ENCODE measurements around the gene CSTB. TPM values are rescaled to one million over a fixed set of nuclear protein-coding genes. Genes with fewer than 3 reads are reported as not detected.

The CSTB gene
- total RNA-seq, 2 donors from 2014 or later = 30.7 to 32.3 TPM

DNA sequence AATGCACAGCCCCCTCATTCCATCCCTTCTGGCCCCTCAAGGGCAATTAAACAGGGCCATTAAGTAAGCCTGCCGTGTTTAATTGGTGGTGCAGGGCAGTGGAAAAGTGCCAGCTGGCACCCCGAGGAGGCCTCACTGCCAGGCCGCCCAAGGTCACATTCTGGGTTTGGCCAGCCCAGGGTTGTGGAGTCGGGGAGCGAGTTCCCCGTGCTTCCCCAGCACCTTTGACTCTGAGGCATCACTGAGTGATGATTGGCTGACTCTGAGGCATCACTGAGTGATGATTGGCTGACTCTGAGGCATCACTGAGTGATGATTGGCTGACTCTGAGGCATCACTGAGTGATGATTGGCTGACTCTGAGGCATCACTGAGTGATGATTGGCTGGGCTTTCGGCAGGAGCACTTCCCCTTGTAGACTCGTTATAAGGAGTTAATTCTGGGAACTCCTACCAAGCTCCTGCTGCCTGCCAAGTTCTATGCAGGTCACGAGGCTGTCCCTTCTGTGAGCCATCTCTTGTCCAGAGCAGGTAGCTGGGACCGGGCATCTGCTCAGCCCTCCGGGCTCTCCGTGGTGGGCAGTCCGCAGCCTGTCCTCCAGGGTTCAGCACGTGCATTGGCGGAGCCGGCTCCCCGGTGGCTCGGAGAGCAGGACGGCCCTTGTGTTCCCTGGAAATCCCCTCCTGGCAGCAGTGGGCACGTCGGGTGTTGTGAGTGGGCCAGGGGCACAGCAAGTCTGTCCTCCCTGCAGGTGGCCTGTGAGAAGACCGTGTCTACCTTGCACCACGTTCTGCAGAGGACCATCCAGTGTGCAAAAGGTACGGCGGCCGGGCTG lies 20.9 kb downstream of the CSTB start:
- ATAC-seq (replicated peaks in 1 of 2) (no peak), DNase-seq (no peak)
- Mint-ChIP-seq H3K9me3 (no peaks in the 10 kb centered on the region), H3K4me1 (ENCODE audit: low read depth) (no peaks in the 10 kb centered on the region), H3K27ac (no peak overlapping the region), H3K27me3 (ENCODE audit: low read depth) (no peaks in the 10 kb centered on the region), H3K4me3 (no peak overlapping the region), H3K36me3 (ENCODE audit: insufficient read depth in 2 of 2) (peaks cover 4 to 15% of the 10 kb centered on the region in 2 donors)

GRCh38 chr21:43753439-43753799 lies 22.7 kb downstream of the CSTB start:
- Mint-ChIP-seq H3K36me3 (ENCODE audit: insufficient read depth in 2 of 2) (peaks cover 4 to 12% of the 10 kb centered on the region in 2 donors), H3K4me3 (no peak overlapping the region), H3K27me3 (ENCODE audit: low read depth) (no peaks in the 10 kb centered on the region), H3K9me3 (no peaks in the 10 kb centered on the region), H3K27ac (no peak overlapping the region), H3K4me1 (ENCODE audit: low read depth) (no peaks in the 10 kb centered on the region)
- no peak for ATAC-seq (replicated peaks in 1 of 2)
- no peak for DNase-seq

DNA sequence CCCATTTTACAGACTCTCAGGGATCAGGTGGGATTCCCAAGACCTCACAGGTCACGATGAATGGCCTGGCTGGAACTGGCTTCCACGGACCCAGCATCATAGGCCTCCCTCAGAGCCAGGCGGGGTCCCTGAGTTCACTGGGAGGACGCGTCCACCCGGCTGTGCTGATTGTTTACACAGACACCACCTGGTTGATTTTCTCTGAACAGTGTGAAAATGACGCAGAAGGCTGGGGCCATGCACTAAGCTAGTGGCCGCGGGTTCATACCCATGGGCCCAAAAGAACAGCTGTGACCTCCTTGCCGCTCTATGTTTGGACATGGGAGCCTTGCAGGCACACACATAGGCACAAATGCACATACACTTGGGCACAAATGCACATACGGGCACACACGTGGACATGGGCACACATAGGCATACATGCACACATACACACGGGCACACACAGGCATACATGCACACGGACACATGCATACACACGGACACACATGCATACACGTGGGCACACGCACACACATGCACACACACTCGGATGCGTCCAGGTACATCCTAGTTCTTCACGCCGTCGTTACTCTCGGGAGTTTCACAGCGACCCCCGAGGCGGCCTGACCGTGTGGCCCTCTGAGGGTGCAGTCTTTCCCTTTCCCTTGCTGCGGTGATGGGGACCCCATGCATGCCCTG lies 23.2 kb downstream of the CSTB start:
- Mint-ChIP-seq H3K4me3 (no peak overlapping the region), H3K9me3 (no peaks in the 10 kb centered on the region), H3K36me3 (ENCODE audit: insufficient read depth in 2 of 2) (peaks cover 4 to 11% of the 10 kb centered on the region in 2 donors)

DNA sequence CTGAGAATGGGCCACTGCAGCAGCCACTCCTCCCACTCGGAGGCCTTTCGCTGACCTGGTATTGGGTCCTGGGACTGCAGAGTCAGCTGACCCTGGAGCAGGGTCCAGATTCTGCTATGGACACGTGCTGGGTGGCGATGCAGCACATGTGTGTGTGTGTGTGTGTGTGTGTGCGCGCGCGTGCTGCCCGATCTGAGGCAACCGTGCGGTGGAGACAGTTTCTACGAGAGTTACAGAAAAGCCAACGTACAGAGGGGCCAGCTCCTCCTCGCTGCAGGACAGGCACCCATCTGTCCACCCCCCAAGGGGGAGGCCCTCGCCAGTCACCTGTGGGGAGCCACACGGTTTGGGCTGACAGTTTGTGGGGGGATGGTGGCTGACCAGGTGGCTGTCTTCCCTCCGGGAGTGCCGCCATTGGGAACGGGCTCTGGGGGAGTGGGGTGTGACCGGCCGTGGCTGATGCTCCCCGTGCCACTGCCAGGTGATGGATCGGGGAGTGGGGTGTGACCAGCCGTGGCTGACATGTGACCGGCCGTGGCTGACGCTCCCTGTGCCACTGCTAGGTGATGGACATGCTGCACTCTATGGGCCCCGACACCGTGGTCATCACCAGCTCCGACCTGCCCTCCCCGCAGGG lies 24.0 kb downstream of the CSTB start:
- Mint-ChIP-seq H3K4me3 (no peak overlapping the region), H3K36me3 (ENCODE audit: insufficient read depth in 2 of 2) (peaks cover 4 to 11% of the 10 kb centered on the region in 2 donors), H3K27ac (no peak overlapping the region), H3K4me1 (ENCODE audit: low read depth) (no peaks in the 10 kb centered on the region), H3K9me3 (no peaks in the 10 kb centered on the region), H3K27me3 (ENCODE audit: low read depth) (no peaks in the 10 kb centered on the region)
- ATAC-seq (replicated peaks in 1 of 2) (no peak), DNase-seq (no peak)

More for the DNA sequence above, 23.2 kb downstream of the CSTB start:
- Mint-ChIP-seq H3K27me3 (ENCODE audit: low read depth) (no peaks in the 10 kb centered on the region), H3K27ac (no peak overlapping the region), H3K4me1 (ENCODE audit: low read depth) (no peaks in the 10 kb centered on the region)
- ATAC-seq (replicated peaks in 1 of 2) (no peak), DNase-seq (no peak)

- no peaks in the 10 kb centered on the region for H3K4me1 Mint-ChIP-seq (ENCODE audit: low read depth)
Observed at GRCh38 chr21:43750339-43751033, 25.6 kb downstream of the CSTB start.

GRCh38 chr21:43749651-43750262 lies 26.4 kb downstream of the CSTB start:
- Mint-ChIP-seq H3K27me3 (ENCODE audit: low read depth) (no peaks in the 10 kb centered on the region), H3K27ac (no peak overlapping the region), H3K4me3 (no peak overlapping the region), H3K9me3 (no peaks in the 10 kb centered on the region), H3K4me1 (ENCODE audit: low read depth) (no peaks in the 10 kb centered on the region), H3K36me3 (ENCODE audit: insufficient read depth in 2 of 2) (peaks cover 5 to 12% of the 10 kb centered on the region in 2 donors)
- DNase-seq (no peak), ATAC-seq (replicated peaks in 1 of 2) (no peak)

More at GRCh38 chr21:43750339-43751033, 25.6 kb downstream of the CSTB start:
- no peak for DNase-seq
- H3K36me3 Mint-ChIP-seq (ENCODE audit: insufficient read depth in 2 of 2) = peaks cover 4 to 8% of the 10 kb centered on the region in 2 donors
- no peaks in the 10 kb centered on the region for H3K27me3 Mint-ChIP-seq (ENCODE audit: low read depth)
- no peak overlapping the region for H3K27ac Mint-ChIP-seq
- H3K9me3 Mint-ChIP-seq = no peaks in the 10 kb centered on the region
- no peak for ATAC-seq (replicated peaks in 1 of 2)
- H3K4me3 Mint-ChIP-seq = no peak overlapping the region

GRCh38 chr21:43748622-43749021 lies 27.5 kb downstream of the CSTB start:
- ATAC-seq (replicated peaks in 1 of 2) (no peak), DNase-seq (no peak)
- Mint-ChIP-seq H3K36me3 (ENCODE audit: insufficient read depth in 2 of 2) (peaks cover 6 to 8% of the 10 kb centered on the region in 2 donors), H3K4me3 (no peak overlapping the region), H3K9me3 (no peaks in the 10 kb centered on the region), H3K27me3 (ENCODE audit: low read depth) (no peaks in the 10 kb centered on the region), H3K27ac (no peak overlapping the region), H3K4me1 (ENCODE audit: low read depth) (no peaks in the 10 kb centered on the region)

DNA sequence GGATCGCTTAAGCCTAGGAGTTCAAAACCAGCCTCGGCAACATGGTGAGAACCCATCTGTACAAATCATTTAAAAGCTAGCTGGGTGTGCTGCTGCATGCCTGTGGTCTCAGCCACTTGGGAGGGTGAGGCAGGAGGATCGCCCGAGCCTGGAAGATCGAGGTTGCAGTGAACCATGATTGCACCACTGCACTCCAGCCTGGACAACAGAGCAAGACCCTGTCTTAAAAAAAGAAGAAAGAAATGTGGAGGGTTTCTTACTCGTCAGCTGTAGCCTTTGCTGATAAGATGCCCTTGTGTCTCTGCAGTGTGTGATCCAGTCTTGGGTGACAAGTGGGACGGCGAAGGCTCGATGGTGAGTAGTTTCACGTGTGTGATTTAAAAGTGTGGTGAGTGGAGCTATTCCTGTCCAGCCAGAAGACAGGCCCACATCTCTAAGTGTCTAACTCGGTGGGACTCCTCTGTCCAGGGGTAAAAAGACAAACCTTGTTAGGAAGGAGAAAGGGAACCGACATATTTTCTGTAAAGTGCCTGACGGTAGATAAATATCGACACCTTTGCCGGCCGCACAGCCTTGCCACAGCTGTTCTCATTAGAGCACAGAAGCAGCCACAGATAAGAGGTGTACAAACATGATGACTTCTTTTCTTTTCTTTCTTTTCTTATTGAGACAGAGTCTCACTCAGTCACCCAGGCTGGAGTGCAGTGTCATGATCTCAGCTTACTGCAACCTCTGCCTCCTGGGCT lies 30.2 kb downstream of the CSTB start:
- H3K27me3 Mint-ChIP-seq (ENCODE audit: low read depth) = no peaks in the 10 kb centered on the region
- peaks cover 6 to 8% of the 10 kb centered on the region in 2 donors for H3K36me3 Mint-ChIP-seq (ENCODE audit: insufficient read depth in 2 of 2)
- DNase-seq = no peak
- no peak for ATAC-seq (replicated peaks in 1 of 2)
- H3K4me3 Mint-ChIP-seq = no peak overlapping the region
- H3K27ac Mint-ChIP-seq = no peak overlapping the region
- H3K4me1 Mint-ChIP-seq (ENCODE audit: low read depth) = no peaks in the 10 kb centered on the region
- H3K9me3 Mint-ChIP-seq = no peaks in the 10 kb centered on the region

GRCh38 chr21:43744725-43745124 lies 31.4 kb downstream of the CSTB start:
- no peak overlapping the region for H3K27ac Mint-ChIP-seq

DNA sequence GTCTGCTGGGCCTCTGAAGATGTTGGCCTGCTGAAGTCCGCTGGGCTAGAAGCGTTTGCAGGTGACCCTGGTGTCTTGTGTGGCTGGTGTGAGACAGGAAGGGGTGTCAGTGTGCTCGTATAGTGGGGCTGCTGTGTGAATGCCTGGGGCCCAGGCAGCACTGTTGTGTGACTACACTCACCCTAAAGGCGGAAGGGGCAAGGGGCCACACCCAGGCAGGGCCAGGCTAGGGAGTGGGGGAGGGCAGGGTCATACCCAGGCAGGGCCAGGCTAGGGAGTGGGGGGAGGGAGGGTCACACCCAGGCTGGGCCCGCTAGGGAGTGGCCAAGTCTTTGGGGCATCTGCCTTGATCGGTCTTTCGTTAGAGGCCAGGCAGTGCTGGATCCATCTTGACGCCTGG lies 32.2 kb downstream of the CSTB start:
- no peak overlapping the region for H3K27ac Mint-ChIP-seq
- no peak overlapping the region for H3K4me3 Mint-ChIP-seq
- H3K27me3 Mint-ChIP-seq (ENCODE audit: low read depth) = no peaks in the 10 kb centered on the region
- ATAC-seq (replicated peaks in 1 of 2) (no peak), DNase-seq (no peak)
- H3K4me1 Mint-ChIP-seq (ENCODE audit: low read depth) = peaks cover 5% of the 10 kb centered on the region
- H3K9me3 Mint-ChIP-seq = no peaks in the 10 kb centered on the region
- H3K36me3 Mint-ChIP-seq (ENCODE audit: insufficient read depth in 2 of 2) = peaks cover 2 to 4% of the 10 kb centered on the region in 2 donors

More at GRCh38 chr21:43744725-43745124, 31.4 kb downstream of the CSTB start:
- H3K27me3 Mint-ChIP-seq (ENCODE audit: low read depth) = no peaks in the 10 kb centered on the region
- H3K4me1 Mint-ChIP-seq (ENCODE audit: low read depth) = no peaks in the 10 kb centered on the region
- peaks cover 2 to 4% of the 10 kb centered on the region in 2 donors for H3K36me3 Mint-ChIP-seq (ENCODE audit: insufficient read depth in 2 of 2)
- ATAC-seq (replicated peaks in 1 of 2) (no peak), DNase-seq (no peak)
- no peaks in the 10 kb centered on the region for H3K9me3 Mint-ChIP-seq
- H3K4me3 Mint-ChIP-seq = no peak overlapping the region

DNA sequence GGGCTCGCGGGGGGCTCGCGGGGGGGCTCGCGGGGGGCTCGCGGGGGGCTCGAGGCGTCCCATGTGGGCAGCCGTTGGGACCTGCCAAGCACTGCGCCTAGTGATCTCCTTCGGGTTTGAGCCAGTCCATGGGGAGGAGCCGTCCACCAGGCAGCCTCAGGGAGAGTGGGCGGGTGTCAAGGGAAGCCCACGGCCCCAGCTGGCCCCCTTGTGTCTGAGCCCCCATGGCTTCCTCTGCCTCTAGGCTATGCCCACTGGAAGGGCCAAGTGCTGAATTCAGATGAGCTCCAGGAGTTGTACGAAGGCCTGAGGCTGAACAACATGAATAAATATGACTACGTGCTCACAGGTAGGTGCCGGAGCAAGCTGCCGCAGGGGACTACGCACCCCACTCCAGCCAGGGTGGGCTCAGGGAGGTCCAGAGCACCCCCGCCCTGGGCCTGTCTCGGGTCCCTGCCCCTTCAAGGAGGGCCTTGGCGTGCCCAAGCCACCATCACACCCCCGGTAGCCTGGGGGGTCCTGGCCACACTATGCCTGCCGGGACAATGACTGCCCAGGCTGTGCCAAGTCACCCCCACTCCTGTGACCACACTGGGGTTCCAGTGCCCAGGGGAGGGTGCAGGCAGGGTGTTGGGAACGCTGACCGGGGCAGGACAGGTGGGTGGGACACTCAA lies 34.5 kb downstream of the CSTB start:
- DNase-seq (no peak), ATAC-seq (replicated peaks in 1 of 2) (no peak)
- Mint-ChIP-seq H3K36me3 (ENCODE audit: insufficient read depth in 2 of 2) (peaks cover 2 to 4% of the 10 kb centered on the region in 2 donors), H3K4me1 (ENCODE audit: low read depth) (peaks cover 7% of the 10 kb centered on the region), H3K4me3 (no peak overlapping the region), H3K9me3 (no peaks in the 10 kb centered on the region), H3K27ac (no peak overlapping the region), H3K27me3 (ENCODE audit: low read depth) (no peaks in the 10 kb centered on the region)
